Measurements from ENCODE around the gene SMG6. TPM values are rescaled to one million over a fixed set of nuclear protein-coding genes. Genes with fewer than 3 reads are reported as not detected.

The SMG6 gene
- total RNA-seq, 1 donor from 2014 or later = 36.7 TPM

DNA sequence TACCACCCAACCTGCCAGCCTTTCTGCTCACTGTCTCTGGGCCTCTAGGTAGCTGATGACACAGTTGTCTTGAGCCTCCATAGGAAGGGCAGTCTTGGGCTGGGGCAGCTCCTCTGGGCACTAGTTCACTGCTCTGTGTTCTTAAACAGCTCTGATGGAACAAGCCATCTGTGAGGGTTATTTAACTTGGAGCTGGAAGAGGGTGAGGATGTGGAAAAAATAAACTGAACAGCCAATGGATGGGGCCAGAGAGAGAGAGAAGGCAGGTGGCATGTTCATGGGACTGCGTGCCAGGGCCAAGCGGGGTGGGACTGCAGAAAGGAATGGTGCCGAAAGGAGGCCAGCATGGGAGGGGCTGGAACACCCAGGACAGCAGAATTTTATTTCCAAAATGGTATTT lies 196.1 kb downstream of the SMG6 start:
- H3K4me1 Mint-ChIP-seq (ENCODE audit: unreplicated experiment) = peaks cover 13% of the 10 kb centered on the region
- no peak overlapping the region for H3K4me3 Mint-ChIP-seq (ENCODE audit: unreplicated experiment)
- H3K36me3 Mint-ChIP-seq (ENCODE audit: unreplicated experiment) = no peaks in the 10 kb centered on the region
- TF ChIP-seq, protein P1, sequence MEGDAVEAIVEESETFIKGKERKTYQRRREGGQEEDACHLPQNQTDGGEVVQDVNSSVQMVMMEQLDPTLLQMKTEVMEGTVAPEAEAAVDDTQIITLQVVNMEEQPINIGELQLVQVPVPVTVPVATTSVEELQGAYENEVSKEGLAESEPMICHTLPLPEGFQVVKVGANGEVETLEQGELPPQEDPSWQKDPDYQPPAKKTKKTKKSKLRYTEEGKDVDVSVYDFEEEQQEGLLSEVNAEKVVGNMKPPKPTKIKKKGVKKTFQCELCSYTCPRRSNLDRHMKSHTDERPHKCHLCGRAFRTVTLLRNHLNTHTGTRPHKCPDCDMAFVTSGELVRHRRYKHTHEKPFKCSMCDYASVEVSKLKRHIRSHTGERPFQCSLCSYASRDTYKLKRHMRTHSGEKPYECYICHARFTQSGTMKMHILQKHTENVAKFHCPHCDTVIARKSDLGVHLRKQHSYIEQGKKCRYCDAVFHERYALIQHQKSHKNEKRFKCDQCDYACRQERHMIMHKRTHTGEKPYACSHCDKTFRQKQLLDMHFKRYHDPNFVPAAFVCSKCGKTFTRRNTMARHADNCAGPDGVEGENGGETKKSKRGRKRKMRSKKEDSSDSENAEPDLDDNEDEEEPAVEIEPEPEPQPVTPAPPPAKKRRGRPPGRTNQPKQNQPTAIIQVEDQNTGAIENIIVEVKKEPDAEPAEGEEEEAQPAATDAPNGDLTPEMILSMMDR (IDR thresholded peaks at IDR 0.05) = no peak
- DNase-seq (ENCODE audit: extremely low spot score, unreplicated experiment) = no peak
- no peaks in the 10 kb centered on the region for H3K9me3 Mint-ChIP-seq (ENCODE audit: unreplicated experiment)
- no peak overlapping the region for H3K27ac Mint-ChIP-seq (ENCODE audit: unreplicated experiment)
- no peaks in the 10 kb centered on the region for H3K27me3 Mint-ChIP-seq (ENCODE audit: unreplicated experiment)

DNA sequence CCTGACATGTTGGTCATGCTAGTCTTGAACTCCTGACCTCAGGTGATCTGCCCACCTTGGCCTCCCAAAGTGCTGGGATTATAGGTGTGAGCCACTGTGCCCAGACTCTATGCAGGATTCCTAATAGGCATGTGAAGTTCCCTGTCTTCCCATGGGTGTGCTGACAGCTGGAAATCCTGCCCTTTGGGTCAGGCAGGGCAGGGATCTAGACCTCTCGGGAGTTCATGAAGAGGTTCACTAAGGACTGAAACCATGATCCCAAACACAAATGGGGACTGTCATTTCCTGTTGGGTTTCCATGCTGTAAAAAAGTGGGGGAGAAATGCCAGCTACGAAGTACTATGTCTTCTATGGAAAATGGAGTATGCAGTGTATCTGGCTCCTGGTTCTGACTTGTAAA lies 196.5 kb downstream of the SMG6 start:
- H3K27ac Mint-ChIP-seq (ENCODE audit: unreplicated experiment) = no peak overlapping the region
- TF ChIP-seq, protein P1 (IDR thresholded peaks at IDR 0.05) = no peak
- H3K9me3 Mint-ChIP-seq (ENCODE audit: unreplicated experiment) = no peaks in the 10 kb centered on the region
- H3K4me3 Mint-ChIP-seq (ENCODE audit: unreplicated experiment) = no peak overlapping the region
- H3K4me1 Mint-ChIP-seq (ENCODE audit: unreplicated experiment) = peaks cover 13% of the 10 kb centered on the region
- H3K27me3 Mint-ChIP-seq (ENCODE audit: unreplicated experiment) = no peaks in the 10 kb centered on the region
- no peak for DNase-seq (ENCODE audit: extremely low spot score, unreplicated experiment)
- no peaks in the 10 kb centered on the region for H3K36me3 Mint-ChIP-seq (ENCODE audit: unreplicated experiment)

DNA sequence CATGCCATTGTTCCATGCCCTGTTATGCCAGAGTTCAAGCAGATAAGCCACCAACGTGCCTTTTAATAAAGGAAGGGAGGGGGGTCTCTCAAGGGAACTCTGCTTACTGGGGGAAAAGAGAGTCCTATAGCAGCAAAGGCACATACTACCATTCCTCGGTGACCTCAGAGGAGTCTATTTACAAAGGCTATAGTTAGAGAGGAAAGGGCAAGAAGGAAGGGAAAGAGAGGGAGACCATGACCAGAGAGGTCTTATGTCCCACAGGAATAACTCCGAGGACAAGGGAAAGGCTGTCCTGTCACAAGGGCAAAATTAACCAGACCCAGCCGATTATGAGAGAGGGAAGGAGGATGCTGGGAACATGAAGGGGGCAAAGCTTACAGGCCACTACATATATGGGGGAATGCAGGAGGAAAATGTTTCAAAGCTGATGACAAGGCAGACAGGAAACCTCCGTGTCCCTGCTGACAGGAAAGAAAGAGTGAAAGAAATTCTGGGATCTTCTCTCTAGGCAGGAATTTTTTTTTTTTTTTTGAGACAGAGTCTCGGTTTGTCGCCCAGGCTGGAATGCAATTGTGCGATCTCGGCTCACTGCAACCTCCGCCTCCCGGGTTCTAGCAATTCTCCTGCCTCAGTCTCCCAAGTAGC lies 197.2 kb downstream of the SMG6 start:
- Mint-ChIP-seq H3K4me3 (ENCODE audit: unreplicated experiment) (no peak overlapping the region), H3K9me3 (ENCODE audit: unreplicated experiment) (no peaks in the 10 kb centered on the region), H3K27ac (ENCODE audit: unreplicated experiment) (no peak overlapping the region), H3K36me3 (ENCODE audit: unreplicated experiment) (no peaks in the 10 kb centered on the region), H3K4me1 (ENCODE audit: unreplicated experiment) (peaks cover 8% of the 10 kb centered on the region), H3K27me3 (ENCODE audit: unreplicated experiment) (no peaks in the 10 kb centered on the region)
- DNase-seq (ENCODE audit: extremely low spot score, unreplicated experiment) = no peak
- TF ChIP-seq, protein P1 (IDR thresholded peaks at IDR 0.05) = no peak

DNA sequence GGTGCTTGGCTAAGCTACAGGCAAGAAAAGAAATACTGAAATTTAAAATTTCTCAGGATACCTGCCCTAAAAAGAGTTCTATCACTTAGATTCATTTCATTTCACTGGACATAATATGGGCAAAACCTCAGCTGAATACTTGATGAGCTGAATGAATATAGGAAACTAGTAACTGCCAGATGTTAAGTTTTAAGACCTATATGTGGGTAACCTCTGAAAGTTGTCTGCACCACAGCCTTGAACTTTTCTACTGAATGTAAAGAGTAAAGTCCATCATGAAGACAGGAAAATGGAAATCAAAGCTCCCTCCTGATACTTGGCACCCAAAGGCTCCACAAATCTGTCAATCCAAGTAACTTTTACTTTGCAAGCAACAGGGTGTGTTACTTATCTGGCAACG lies 197.9 kb downstream of the SMG6 start:
- H3K27me3 Mint-ChIP-seq (ENCODE audit: unreplicated experiment) = no peaks in the 10 kb centered on the region
- H3K27ac Mint-ChIP-seq (ENCODE audit: unreplicated experiment) = no peak overlapping the region
- no peaks in the 10 kb centered on the region for H3K9me3 Mint-ChIP-seq (ENCODE audit: unreplicated experiment)
- no peaks in the 10 kb centered on the region for H3K36me3 Mint-ChIP-seq (ENCODE audit: unreplicated experiment)
- no peak overlapping the region for H3K4me3 Mint-ChIP-seq (ENCODE audit: unreplicated experiment)
- TF ChIP-seq, protein P1 (IDR thresholded peaks at IDR 0.05) = no peak
- no peak for DNase-seq (ENCODE audit: extremely low spot score, unreplicated experiment)
- peaks cover 8% of the 10 kb centered on the region for H3K4me1 Mint-ChIP-seq (ENCODE audit: unreplicated experiment)

DNA sequence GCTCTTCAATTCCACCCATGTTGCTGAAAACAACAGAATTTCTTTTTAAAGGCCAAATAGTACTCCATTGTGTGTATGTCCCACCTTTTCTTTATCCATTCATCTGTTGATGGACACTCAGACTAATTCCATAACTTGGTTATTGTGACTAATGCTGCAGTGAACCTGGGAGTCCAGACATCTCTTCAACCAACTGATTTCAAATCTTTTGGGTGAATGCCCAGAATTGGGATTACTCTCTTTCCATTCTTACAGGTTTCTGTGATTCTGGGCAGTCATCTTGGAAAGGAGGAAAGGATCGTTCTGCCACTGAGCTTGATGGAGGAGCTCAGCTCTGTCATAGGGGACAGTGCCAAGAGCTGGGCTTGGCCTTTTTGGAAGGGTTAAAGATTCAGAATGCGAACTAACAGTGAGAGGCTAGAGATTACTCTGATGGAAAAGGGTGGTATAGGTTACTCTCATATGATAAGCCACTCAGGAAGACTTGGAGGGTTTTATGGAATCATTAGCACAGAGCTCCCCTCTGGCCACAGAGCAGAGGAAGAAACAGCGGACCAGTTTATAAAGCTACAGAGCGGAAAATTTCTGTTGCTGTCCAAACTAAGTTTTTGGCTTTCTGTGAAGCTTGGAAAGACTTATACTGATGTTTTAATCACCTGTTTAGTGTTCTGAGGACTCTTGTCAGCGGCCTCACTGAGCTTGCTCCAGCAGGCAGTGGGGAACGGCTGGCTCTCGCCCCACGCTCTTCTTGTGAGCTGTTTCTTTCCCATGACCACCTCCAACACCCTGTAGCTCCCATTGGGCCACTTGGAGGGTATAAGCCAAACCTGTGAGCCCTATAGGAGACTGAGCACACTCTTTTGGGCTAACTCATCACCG lies 200.4 kb downstream of the SMG6 start:
- TF ChIP-seq, protein P1 (IDR thresholded peaks at IDR 0.05) = no peak
- H3K4me3 Mint-ChIP-seq (ENCODE audit: unreplicated experiment) = no peak overlapping the region
- no peaks in the 10 kb centered on the region for H3K27me3 Mint-ChIP-seq (ENCODE audit: unreplicated experiment)
- no peaks in the 10 kb centered on the region for H3K9me3 Mint-ChIP-seq (ENCODE audit: unreplicated experiment)
- DNase-seq (ENCODE audit: extremely low spot score, unreplicated experiment) = no peak
- H3K36me3 Mint-ChIP-seq (ENCODE audit: unreplicated experiment) = no peaks in the 10 kb centered on the region
- H3K4me1 Mint-ChIP-seq (ENCODE audit: unreplicated experiment) = peaks cover 8% of the 10 kb centered on the region
- no peak overlapping the region for H3K27ac Mint-ChIP-seq (ENCODE audit: unreplicated experiment)
